HepG2 (cell line): ENCODE data around the gene UBXN2A. TPM values are rescaled to one million over a fixed set of nuclear protein-coding genes. Genes with fewer than 3 reads are reported as not detected.

ENCODE experiments used
- CREB1 ChIP-seq, 2 experiments: fragments of 450-650 bp in 1 of 2; IDR thresholded peaks; 2 replicates each; pipeline ENCODE4 v1.6.1; 2016 to 2017; ENCODE audit warnings: control low read depth in 1 of 2, mild to moderate bottlenecking in 1 of 2, missing compliant biosample characterization in 1 of 2, missing genetic modification characterization in 1 of 2
- GFI1 ChIP-seq: sonication (generic); formaldehyde crosslinking; IDR thresholded peaks from 2 replicates; pipeline ENCODE4 v1.5.0; 2020; ENCODE audit warnings: missing genetic modification reagents, mild to moderate bottlenecking, borderline replicate concordance
- HDAC6 ChIP-seq: fragments of 200-600 bp; sonication (generic); IDR thresholded peaks from 2 replicates; pipeline ENCODE4 v1.7.0; 2017; ENCODE audit warnings: mild to moderate bottlenecking, antibody characterized with exemption, low read length, low read depth
- MIER2 ChIP-seq: IDR thresholded peaks from 2 replicates; pipeline ENCODE4 v1.6.1; 2016; ENCODE audit warnings: missing biosample characterization, missing genetic modification reagents
- RFXAP ChIP-seq: sonication (generic); formaldehyde crosslinking; IDR thresholded peaks from 2 replicates; pipeline ENCODE4 v1.4.0; 2020; ENCODE audit warnings: missing genetic modification reagents, borderline replicate concordance
- ZNF337 ChIP-seq: sonication (generic); formaldehyde crosslinking; IDR thresholded peaks from 2 replicates; pipeline ENCODE4 v1.5.1; 2020; ENCODE audit warnings: missing genetic modification reagents, low read depth, mild to moderate bottlenecking, borderline replicate concordance
- ZNF33A ChIP-seq: sonication (generic); formaldehyde crosslinking; IDR thresholded peaks from 2 replicates; pipeline ENCODE4 v1.5.1; 2020; ENCODE audit warnings: missing genetic modification reagents, mild to moderate bottlenecking, moderate library complexity, borderline replicate concordance
- ZNF367 ChIP-seq: sonication (generic); formaldehyde crosslinking; IDR thresholded peaks from 2 replicates; pipeline ENCODE4 v1.4.0; 2020; ENCODE audit warnings: missing genetic modification reagents, borderline replicate concordance
- ZNF431 ChIP-seq: sonication (generic); formaldehyde crosslinking; IDR thresholded peaks from 2 replicates; pipeline ENCODE4 v1.9.0; 2022; ENCODE audit warnings: missing genetic modification reagents, low read depth, mild to moderate bottlenecking, borderline replicate concordance
- ZNF761 ChIP-seq: sonication (generic); formaldehyde crosslinking; conservative IDR thresholded peaks from 2 replicates; pipeline ENCODE4 v1.4.0; 2020; ENCODE audit warnings: mild to moderate bottlenecking, missing genetic modification reagents
- polyA plus RNA-seq, 8 experiments: library from polyadenylated mRNA; depleted of rRNA in 3 of 8; stranded (reverse) in 7 of 8; unstranded in 1 of 8; fragments of >200 nt; fragmentation: Illumina TruSeq in 4 of 8; extraction: Trizol in 4 of 8; gene quantifications; 2 replicates each; pipeline versions ENCODE4 v1.2.1 to v1.2.3, GENCODE V29; 2011 to 2016; ENCODE audit warnings: low read depth in 4 of 8, missing spikeins in 1 of 8, mixed read lengths in 1 of 8; ENCODE audit not compliant: insufficient read depth in 1 of 8
- total RNA-seq, 5 experiments: library from RNA; depleted of rRNA; stranded (reverse); fragments of >200 nt; fragmentation: Illumina TruSeq; extraction: Trizol; gene quantifications; 2 replicates each; pipeline ENCODE4 v1.2.3, GENCODE V29; 2016; ENCODE audit warnings: low read depth in 1 of 5
- TF ChIP-seq, protein P1 (sequence below): sonication (generic); formaldehyde crosslinking; IDR thresholded peaks from 2 replicates; pipeline ENCODE4 v1.4.0; 2020; ENCODE audit warnings: mild to moderate bottlenecking, missing genetic modification reagents
- TF ChIP-seq, protein P2 (sequence below): sonication (generic); formaldehyde crosslinking; IDR thresholded peaks from 2 replicates; pipeline ENCODE4 v1.4.0; 2020; ENCODE audit warnings: mild to moderate bottlenecking, missing genetic modification reagents, borderline replicate concordance
- TF ChIP-seq, protein P3 (sequence below): sonication (generic); formaldehyde crosslinking; IDR thresholded peaks from 2 replicates; pipeline ENCODE4 v1.5.1; 2020; ENCODE audit warnings: mild to moderate bottlenecking, missing genetic modification reagents, borderline replicate concordance
- TF ChIP-seq, protein P4 (sequence below): sonication (generic); formaldehyde crosslinking; IDR thresholded peaks from 2 replicates; pipeline ENCODE4 v1.9.0; 2021; ENCODE audit warnings: missing genetic modification reagents, mild to moderate bottlenecking, borderline replicate concordance
- TF ChIP-seq, protein P5 (sequence below), 2 experiments: sonication (generic) in 1 of 2; formaldehyde crosslinking in 1 of 2; IDR thresholded peaks; 2 replicates each; pipeline versions ENCODE4 v1.5.1 to v1.6.1; 2011 to 2020; ENCODE audit warnings: borderline replicate concordance in 1 of 2, low read depth in 1 of 2, low read length in 1 of 2, mild to moderate bottlenecking in 1 of 2, missing genetic modification reagents in 1 of 2, moderate library complexity in 1 of 2

UBXN2A gene
- total and polyA plus RNA-seq, 2 of the 13 experiments (the other 11 are each of a cell fraction or from before 2014, with no cell fraction given) = 8.3 to 20.9 TPM

DNA sequence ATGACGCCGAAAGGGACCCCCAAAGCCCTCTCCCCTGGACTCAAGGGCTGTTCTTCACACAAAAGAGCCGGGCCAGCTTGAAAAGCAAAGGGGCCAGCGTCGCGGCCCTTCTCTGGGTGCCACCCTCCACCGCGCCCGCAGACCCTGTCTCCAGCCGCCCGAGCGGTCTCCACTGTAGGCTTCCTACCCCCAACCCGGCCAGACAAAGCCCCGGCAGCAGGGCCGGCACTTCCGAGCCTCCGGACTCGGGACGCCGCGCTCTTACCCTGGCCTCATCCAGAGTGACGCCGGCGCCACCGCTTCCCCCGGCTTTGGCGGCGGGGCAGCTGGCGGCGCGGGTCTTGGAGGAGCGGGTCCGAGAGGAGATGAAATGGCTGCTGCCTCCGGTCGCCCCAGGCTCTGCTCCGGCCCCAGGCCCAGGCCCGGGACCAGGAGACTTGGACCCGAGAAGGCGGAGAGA lies 13.9 kb upstream of the UBXN2A start (continued):
- TF ChIP-seq ZNF337 (CRISPR knock-in tag) (0 out of 2 replicates have a peak, but pooled peaks have one; percentile 8), CREB1 (IDR thresholded peaks at IDR 0.05) (no peak), CREB1 (CRISPR knock-in tag; IDR thresholded peaks at IDR 0.05) (no peak), ZNF761 (CRISPR knock-in tag) (0 out of 2 replicates have a peak, but pooled peaks have one; percentile 0), RFXAP (CRISPR knock-in tag) (no peak), ZNF33A (CRISPR knock-in tag) (0 out of 2 replicates have a peak, but pooled peaks have one; percentile 29), GFI1 (peak; percentile 51; the same call in 1 of the 2 replicates), MIER2 (CRISPR knock-in tag) (no peak), HDAC6 (no peak), ZNF367 (CRISPR knock-in tag) (0 out of 2 replicates have a peak, but pooled peaks have one; percentile 16), ZNF431 (CRISPR knock-in tag) (peak; percentile 52; the same call in 1 of the 2 replicates)
- TF ChIP-seq, protein P1, sequence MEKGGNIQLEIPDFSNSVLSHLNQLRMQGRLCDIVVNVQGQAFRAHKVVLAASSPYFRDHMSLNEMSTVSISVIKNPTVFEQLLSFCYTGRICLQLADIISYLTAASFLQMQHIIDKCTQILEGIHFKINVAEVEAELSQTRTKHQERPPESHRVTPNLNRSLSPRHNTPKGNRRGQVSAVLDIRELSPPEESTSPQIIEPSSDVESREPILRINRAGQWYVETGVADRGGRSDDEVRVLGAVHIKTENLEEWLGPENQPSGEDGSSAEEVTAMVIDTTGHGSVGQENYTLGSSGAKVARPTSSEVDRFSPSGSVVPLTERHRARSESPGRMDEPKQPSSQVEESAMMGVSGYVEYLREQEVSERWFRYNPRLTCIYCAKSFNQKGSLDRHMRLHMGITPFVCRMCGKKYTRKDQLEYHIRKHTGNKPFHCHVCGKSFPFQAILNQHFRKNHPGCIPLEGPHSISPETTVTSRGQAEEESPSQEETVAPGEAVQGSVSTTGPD = no peak
- TF ChIP-seq, protein P2, sequence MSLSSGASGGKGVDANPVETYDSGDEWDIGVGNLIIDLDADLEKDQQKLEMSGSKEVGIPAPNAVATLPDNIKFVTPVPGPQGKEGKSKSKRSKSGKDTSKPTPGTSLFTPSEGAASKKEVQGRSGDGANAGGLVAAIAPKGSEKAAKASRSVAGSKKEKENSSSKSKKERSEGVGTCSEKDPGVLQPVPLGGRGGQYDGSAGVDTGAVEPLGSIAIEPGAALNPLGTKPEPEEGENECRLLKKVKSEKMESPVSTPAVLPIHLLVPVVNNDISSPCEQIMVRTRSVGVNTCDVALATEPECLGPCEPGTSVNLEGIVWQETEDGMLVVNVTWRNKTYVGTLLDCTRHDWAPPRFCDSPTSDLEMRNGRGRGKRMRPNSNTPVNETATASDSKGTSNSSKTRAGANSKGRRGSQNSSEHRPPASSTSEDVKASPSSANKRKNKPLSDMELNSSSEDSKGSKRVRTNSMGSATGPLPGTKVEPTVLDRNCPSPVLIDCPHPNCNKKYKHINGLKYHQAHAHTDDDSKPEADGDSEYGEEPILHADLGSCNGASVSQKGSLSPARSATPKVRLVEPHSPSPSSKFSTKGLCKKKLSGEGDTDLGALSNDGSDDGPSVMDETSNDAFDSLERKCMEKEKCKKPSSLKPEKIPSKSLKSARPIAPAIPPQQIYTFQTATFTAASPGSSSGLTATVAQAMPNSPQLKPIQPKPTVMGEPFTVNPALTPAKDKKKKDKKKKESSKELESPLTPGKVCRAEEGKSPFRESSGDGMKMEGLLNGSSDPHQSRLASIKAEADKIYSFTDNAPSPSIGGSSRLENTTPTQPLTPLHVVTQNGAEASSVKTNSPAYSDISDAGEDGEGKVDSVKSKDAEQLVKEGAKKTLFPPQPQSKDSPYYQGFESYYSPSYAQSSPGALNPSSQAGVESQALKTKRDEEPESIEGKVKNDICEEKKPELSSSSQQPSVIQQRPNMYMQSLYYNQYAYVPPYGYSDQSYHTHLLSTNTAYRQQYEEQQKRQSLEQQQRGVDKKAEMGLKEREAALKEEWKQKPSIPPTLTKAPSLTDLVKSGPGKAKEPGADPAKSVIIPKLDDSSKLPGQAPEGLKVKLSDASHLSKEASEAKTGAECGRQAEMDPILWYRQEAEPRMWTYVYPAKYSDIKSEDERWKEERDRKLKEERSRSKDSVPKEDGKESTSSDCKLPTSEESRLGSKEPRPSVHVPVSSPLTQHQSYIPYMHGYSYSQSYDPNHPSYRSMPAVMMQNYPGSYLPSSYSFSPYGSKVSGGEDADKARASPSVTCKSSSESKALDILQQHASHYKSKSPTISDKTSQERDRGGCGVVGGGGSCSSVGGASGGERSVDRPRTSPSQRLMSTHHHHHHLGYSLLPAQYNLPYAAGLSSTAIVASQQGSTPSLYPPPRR (CRISPR knock-in tag) = no peak
- TF ChIP-seq, protein P3, sequence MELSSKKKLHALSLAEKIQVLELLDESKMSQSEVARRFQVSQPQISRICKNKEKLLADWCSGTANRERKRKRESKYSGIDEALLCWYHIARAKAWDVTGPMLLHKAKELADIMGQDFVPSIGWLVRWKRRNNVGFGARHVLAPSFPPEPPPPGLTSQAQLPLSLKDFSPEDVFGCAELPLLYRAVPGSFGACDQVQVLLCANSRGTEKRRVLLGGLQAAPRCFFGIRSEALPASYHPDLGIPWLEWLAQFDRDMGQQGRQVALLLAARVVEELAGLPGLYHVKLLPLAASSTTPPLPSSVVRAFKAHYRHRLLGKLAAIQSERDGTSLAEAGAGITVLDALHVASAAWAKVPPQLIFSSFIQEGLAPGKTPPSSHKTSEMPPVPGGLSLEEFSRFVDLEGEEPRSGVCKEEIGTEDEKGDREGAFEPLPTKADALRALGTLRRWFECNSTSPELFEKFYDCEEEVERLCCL (CRISPR knock-in tag) = peak; percentile 29; the same call in 1 of the 2 replicates
- TF ChIP-seq, protein P4, sequence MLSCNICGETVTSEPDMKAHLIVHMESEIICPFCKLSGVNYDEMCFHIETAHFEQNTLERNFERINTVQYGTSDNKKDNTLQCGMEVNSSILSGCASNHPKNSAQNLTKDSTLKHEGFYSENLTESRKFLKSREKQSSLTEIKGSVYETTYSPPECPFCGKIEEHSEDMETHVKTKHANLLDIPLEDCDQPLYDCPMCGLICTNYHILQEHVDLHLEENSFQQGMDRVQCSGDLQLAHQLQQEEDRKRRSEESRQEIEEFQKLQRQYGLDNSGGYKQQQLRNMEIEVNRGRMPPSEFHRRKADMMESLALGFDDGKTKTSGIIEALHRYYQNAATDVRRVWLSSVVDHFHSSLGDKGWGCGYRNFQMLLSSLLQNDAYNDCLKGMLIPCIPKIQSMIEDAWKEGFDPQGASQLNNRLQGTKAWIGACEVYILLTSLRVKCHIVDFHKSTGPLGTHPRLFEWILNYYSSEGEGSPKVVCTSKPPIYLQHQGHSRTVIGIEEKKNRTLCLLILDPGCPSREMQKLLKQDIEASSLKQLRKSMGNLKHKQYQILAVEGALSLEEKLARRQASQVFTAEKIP (CRISPR knock-in tag) = 0 out of 2 replicates have a peak, but pooled peaks have one; percentile 36
- TF ChIP-seq, protein P5, sequence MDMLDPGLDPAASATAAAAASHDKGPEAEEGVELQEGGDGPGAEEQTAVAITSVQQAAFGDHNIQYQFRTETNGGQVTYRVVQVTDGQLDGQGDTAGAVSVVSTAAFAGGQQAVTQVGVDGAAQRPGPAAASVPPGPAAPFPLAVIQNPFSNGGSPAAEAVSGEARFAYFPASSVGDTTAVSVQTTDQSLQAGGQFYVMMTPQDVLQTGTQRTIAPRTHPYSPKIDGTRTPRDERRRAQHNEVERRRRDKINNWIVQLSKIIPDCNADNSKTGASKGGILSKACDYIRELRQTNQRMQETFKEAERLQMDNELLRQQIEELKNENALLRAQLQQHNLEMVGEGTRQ (IDR thresholded peaks at IDR 0.05; ENCODE audit: low read depth, low read length) = no peak
- TF ChIP-seq, protein P5 (CRISPR knock-in tag; IDR thresholded peaks at IDR 0.05; ENCODE audit: borderline replicate concordance) = no peak
